LoVo (cell line): ENCODE results near the gene PPP2R5D.
"Not testable (repeated sequence)": the region's sequence is repeated elsewhere in the genome, so short reads cannot be mapped to it uniquely, and the experiment has no call there.

Source experiments
- DNase-seq: peaks from one replicate; pipeline ENCODE4 v3.0.0-alpha.2; 2016; ENCODE audit warnings: low spot score

PPP2R5D gene

DNA sequence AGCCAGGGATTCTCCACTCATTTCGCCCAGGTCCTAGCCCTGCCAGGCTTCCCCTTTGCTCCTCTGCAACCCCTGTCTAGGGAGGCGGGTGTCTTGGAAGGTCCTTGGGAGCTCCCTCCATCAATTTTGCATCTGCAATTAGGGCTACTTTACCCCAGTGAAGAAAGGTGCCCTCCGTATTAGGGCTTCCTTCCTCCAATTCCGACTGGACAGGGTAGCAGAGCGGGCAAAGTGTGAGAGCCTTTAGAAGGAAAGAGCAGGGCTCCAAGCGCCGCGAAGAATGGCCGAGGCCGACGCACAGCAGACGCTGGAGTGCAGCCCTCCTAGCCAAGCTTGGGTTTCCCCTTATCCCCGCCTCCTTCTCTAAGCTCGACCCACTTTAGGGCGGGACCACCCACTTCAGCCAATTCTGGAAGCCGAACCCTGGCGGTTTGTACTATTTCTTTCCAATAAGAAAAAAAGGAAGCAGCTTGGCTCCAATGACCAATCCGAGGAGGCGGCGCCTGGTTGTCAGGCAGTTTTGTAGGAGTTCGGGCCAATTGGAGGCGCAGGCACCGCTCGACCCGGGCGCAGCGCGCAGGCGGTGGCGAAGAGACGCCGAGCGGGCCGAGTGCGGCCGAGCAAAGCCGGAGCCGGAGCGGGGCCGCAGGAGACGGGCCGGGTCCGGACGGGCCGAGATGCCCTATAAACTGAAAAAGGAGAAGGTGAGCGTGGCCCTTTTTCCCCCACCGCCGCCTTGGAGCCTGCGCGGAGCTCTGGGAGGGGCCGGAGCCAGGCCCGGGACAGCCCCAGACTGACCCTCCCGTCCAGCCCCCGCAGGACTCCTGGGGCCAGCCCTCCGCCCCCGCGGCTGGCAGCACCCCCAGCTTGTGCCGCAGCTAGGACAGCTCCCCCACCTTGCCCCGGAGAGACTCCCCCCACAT, at the start of gene PPP2R5D:
PPP2R5D (plus strand) TSS at position 570 of the 923 bp plus-strand sequence; CDS start at position 678, 108 bp downstream.
- peak; percentile 99 for DNase-seq

DNA sequence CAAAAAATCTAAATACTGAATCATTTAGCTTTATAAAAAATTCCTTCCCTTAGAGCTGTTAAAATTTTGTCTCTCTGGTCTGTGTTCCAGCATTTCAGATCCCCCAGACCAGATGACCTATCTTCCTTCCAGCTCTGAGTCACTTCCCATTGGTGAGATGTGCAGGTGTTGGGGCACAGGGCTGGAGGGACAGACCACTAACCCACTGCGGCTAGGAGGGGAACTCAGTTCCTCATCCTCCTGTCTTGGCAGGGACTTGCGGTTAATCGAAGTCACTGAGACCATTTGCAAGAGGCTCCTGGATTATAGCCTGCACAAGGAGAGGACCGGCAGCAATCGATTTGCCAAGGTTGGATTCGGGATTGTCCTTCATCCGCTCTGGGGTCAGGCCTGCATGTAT, 49.0 kb upstream of the PPP2R5D start:
- DNase-seq = no peak

DNA sequence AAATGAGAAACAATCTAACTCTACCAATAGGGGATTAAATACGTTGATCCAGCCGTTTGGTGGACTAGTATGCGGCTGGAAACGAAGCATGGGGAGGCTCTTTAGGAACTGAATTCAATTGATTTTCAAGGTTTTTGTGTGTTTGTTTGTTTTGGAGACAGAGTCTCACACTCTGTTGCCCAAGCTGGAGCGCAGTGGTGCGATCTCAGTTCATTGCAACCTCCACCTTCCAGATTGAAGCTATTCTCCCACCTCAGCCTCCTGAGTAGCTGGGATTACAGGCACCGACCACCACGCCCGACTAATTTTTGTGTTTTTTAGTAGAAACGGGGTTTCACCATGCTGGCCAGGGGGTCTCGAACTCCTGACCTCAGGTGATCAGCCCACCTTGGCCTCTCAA, 48.0 kb upstream of the PPP2R5D start:
- DNase-seq = no peak

DNA sequence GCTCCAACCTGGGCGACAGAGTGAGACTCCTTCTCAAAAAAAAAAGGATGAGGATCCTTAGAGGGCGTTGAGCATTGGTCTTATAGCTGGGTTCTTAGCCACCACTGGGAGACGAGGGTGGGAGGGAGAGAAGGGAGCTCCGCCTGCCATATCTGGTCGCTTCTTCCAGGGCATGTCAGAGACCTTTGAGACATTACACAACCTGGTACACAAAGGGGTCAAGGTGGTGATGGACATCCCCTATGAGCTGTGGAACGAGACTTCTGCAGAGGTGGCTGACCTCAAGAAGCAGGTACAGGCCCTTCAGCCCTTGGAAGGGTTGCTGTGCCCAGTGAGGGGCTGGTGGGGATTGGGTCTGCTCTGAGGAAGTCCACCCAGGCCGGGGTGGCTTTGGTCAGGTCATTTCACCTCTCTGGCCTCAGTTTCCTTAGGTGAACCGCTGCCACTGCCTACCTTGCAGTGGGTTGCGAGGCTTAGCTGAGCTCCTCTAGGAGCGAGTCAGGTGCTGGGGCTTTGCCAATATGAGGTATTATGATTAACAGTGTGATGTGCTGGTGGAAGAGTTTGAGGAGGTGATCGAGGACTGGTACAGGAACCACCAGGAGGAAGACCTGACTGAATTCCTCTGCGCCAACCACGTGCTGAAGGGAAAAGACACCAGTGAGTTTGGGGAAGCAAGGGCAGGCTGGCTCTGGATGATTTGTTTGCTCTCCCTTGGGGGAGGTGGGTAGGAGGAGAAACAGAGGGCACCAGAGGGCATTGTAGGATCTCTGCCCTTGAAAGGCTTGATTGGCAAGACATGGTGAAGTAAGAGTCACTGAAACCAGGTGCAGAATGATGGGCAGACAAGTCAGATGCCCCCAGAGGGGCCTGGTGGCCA, 46.6 kb upstream of the PPP2R5D start:
- DNase-seq = no peak

DNA sequence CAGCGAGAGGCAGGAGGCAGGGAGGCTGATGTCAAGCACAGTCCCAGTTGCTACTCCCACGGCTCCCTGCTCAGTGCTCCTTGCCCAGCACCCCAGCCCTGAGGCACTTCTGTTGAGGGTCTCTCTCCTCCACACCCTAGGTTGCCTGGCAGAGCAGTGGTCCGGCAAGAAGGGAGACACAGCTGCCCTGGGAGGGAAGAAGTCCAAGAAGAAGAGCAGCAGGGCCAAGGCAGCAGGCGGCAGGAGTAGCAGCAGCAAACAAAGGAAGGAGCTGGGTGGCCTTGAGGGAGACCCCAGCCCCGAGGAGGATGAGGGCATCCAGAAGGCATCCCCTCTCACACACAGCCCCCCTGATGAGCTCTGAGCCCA, 46.0 kb upstream of the PPP2R5D start:
- DNase-seq = no peak

DNA sequence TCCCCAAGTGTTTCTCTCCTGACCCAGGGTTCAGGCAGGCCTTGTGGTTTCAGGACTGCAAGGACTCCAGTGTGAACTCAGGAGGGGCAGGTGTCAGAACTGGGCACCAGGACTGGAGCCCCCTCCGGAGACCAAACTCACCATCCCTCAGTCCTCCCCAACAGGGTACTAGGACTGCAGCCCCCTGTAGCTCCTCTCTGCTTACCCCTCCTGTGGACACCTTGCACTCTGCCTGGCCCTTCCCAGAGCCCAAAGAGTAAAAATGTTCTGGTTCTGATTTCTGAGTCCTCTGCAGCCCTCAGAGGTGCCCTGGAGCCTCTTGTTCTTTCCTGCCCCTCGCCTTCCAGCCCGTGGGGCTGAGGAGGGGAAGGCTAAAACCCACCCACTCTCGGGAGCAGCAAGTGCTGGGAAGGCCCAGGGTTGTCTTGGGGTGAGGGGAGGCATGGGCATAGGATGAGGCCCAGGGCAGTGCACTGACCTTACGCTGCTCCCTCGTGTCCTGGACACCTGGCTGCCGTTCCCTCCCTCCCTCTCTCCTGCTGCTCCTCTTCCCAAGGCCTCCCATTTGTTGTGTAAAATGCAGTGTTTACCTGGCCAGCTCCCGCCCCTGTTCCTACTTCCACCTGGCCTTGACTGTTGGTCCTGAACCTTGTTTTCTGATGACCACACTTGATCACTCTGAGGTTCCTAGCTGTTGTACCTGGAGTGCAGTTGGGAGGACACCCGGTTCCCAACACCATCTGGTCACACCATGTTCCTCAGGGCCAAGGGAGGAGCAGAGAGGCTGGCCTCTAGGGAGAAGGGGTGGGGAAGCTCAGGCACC, 45.2 kb upstream of the PPP2R5D start:
- no peak for DNase-seq

DNA sequence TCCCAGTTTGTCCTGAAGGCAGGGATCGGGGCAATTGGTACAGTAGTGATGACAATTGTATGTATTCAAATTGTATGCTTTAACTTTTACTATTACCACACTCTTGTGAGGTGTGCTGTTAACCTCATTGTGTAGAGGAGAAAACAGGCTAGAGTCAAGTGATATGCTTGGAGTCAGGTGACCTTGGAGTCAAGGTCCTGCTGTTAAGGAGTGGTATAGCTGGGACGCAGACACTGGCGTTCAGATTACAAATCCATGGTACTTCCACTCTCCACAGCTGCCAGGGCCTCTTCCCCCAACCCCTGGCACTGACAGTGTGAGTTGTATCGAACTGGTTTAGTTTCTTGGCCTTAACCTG, 44.6 kb upstream of the PPP2R5D start:
- DNase-seq = no peak

DNA sequence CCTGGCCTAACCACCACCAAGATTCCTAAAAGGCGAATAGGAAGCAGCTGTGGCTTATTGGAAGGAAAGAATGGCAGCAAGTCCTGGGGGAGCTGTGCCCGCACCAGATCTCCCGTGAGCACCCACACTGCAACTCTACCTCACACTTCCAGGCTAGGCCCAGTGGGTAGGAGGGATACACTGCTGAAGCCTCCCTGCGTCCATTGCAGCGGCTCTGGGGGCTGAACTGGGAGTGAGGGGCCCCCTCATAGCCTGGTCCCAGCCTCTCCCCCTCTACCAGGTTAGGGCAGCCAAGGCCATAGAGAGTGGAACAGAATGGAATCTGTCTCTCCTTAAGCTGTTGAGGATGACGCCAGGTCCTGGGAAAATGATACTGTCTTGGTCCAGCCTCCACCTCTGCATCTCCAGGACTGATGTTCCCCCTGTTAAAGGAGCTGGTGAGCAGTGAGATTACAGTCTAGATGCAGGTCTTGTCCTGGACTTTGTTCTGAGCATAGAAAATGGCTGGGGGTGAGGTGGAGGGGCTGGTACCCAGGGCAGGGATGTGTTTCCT, 43.8 kb upstream of the PPP2R5D start:
- DNase-seq = no peak

DNA sequence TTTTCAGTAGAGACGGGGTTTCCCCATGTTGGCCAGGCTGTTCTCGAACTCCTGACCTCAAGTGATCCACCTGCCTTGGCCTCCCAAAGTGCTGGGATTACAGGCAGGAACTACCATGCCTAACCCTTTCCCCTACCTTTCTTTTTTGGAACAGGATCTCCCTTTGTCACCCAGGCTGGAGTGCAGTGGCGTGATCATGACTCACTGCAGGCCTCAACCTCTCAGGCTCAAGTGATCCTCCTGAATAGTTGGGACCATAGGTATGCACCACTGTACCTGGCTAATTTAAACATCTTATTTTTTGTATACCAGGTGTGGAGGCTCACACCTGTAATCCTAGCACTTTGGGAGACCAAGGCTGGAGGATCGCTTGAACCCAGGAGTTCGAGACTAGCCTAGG, 43.0 kb upstream of the PPP2R5D start:
- not testable (repeated sequence) for DNase-seq

DNA sequence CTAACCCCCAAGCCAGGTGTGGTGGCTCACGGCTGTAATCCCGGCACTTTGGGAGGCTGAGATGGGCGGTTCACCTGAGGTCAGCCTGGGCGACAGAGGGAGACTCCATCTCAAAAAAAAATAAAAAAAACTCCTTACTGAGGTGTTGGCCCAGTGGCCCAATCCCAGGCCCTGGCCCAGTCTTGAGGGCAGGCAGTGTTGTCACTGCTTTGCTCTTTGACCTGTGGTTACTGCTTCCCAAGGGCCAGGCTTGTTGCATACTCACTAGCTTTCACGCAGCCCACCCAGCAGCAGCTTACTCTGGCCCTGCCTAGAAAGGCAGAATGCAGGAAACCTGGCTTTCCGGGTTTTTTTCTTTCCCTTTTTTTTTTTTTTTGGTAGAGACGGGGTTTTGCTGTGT, 41.9 kb upstream of the PPP2R5D start:
- no peak for DNase-seq

DNA sequence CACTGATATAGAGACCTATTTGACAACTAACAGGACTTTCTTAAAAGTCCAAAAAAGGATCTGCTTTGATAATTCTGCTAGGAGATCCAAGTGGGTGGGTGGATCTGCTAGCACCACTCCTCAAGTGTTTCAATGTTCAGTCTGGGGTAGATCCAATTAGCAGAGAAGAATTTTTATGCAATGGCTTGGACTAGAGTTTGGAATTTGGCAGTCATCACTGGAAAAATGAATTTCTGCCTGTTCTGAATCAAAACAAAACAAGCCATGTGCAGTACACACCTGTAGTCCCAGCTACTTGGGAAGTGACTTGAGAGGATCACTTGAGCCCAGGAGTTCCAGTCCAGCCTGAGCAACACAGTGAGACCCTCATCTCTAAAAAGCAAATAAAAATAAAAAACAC, 36.4 kb upstream of the PPP2R5D start:
- no peak for DNase-seq

DNA sequence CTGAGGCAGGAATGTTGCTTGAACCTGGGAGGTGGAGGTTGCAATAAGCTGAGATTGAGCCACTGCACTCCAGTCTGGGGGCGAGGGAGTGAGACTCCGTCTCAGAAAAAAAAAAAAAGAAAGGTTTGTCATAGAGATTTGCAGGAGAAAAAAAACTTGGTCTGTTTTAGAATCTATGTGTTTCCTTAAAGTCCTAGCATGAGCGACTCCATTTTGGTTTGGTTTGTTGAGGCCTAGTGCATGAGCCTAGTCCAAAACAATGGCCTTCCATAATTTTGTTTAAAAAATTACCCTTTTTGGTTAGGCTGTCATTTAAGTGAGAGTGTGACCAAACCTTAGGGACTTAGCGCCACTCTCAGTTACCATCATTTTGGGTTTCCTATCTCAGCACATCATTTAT, 32.0 kb upstream of the PPP2R5D start:
- DNase-seq = no peak

DNA sequence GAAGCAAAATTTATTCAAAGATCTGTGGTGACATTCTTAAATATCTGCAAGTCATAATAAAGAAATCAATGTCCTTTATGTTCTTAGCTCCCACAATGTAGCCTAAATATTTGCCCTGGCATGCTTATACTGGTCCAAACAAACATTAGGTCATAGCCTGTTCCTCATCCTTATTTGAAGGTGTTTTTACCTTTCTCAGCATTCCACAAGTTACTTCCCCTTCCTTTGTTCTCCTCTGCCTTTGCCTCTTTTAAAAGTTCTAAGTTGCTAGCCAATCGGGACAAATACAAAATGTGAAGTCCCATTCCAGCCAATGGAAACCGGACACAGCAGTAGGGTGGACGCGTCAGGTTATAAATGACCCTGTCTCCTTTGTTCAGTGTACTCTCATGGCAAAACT, 30.0 kb upstream of the PPP2R5D start:
- not testable (repeated sequence) for DNase-seq

DNA sequence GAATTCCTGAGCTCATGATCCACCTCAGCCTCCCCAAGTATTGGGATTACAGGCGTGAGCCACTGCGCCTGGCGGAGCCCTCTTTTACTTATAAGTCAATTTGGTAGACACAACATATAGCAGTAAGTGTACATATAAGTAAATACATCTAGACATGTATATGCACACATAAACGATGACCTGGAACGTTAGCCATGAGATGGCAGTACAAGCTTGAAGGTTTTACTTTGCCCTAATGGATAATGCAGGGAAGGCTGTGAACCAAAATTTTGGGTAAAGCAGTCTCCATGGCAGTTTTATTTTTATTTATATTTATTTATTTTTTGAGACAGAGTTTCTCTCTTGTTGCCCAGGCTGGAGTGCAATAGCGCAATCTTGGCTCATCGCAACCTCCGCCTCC, 26.2 kb upstream of the PPP2R5D start:
- DNase-seq = no peak

DNA sequence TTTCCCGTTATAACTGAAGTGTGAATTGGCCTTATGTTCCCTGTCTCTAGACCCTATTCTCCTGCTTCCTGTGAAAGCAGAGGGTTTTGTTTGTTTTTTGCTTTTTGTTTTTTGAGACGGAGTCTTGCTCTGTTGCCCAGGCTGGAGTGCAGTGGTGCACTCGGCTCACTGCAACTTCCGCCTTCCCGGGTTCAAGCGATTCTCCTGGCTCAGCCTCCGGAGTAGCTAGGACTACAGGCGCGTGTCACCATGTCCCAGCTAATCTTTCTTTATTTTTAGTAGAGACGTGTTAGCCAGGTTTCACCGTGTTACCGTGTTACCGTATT, 24.5 kb upstream of the PPP2R5D start:
- DNase-seq = no peak

DNA sequence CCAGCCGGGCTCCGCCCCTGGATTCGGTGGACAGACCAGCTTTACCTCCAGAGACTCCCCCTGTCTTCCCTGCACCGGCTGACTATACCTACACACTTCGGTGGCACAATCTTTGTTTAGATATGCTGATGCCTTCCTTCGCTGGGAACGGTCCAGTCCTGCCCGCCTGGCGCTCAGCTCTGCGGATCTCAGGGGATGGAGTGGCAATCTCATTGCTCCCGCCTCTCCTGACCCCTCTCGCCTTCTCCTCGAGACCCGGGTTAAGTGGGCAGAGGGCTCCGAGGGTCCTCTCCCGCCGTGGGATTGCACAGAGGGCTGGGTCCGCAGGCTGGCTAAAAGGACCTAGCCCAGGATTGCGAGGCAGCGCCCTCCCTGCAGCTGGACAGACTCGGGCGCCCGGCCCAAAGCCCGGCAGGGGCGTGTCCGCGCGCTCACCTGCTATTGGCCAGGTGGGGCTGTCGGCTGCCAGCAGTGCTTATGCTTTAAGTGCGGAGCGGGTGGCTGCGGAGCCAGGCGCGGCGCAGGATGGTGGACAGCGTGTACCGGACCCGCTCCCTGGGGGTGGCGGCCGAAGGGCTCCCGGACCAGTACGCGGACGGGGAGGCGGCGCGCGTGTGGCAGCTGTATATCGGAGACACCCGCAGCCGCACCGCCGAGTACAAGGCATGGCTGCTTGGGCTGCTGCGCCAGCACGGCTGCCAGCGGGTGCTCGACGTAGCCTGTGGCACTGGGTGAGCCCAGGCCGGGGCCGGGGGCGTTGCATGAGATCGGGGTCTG, 23.9 kb upstream of the PPP2R5D start, which contains the start of gene GNMT:
GNMT (plus strand) TSS at position 512 of the 777 bp plus-strand sequence; CDS start at position 526, 14 bp downstream.
- peak; percentile 68 for DNase-seq

DNA sequence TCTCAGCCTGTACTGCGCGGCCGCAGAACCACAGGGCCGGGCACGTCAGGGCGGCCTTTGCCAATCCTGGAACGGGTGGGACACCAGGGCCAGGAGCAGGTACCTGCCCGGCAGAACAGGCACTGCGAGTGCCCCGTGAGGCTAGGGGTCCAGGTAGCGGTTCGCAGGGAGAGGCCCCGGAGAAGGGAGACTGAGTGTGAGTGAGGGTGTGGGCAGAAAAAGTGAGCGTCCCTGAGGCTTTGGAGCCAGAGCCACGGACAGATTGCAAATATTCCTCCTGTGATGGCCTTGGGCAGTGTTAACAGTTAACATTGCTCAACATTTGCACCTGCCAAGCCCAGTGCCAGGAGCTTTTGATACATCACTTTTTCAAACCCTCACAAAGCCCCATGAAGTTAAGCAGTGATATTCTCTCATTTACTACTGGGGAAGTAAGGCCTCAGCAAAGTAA, 23.3 kb upstream of the PPP2R5D start:
- DNase-seq = no peak

DNA sequence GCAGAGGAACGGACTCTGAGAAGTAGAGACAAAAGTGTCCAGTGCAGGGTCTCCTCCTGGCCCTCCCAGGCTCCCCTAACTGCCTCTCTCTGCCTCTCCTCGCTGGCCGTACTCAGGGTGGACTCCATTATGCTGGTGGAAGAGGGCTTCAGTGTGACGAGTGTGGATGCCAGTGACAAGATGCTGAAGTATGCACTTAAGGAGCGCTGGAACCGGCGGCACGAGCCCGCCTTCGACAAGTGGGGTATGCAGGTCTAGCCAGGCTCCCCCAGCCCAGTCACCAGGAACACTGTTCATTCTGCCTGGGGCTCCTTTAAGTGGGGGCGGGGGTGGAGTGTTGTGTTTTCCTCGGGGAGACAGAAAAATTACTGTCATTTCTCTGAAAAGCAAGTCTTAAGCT, 22.3 kb upstream of the PPP2R5D start:
- DNase-seq = no peak

DNA sequence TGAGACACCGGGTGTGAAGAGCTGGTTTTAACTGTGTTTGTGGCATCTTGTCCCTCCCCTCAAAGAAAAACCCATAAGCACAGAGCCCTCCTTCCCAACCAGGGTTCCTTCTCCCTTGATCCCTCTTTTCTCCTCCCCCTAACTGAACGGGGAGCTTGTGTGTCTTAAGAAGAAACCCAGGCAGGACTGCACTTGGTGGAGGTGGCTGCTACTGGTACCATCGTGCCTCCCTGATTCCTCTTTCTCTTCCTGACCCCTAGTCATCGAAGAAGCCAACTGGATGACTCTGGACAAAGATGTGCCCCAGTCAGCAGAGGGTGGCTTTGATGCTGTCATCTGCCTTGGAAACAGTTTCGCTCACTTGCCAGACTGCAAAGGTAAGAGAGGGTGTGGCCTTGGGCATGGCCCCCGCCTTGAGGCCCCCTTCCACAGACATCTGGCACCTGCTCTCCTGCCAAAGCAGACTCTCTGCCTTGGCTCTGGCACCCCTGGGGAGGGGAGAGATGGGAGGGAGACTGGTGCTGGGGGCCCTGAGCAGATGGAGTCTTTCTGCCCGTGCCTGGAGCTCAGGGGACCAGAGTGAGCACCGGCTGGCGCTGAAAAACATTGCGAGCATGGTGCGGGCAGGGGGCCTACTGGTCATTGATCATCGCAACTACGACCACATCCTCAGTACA, 21.7 kb upstream of the PPP2R5D start:
- no peak for DNase-seq

DNA sequence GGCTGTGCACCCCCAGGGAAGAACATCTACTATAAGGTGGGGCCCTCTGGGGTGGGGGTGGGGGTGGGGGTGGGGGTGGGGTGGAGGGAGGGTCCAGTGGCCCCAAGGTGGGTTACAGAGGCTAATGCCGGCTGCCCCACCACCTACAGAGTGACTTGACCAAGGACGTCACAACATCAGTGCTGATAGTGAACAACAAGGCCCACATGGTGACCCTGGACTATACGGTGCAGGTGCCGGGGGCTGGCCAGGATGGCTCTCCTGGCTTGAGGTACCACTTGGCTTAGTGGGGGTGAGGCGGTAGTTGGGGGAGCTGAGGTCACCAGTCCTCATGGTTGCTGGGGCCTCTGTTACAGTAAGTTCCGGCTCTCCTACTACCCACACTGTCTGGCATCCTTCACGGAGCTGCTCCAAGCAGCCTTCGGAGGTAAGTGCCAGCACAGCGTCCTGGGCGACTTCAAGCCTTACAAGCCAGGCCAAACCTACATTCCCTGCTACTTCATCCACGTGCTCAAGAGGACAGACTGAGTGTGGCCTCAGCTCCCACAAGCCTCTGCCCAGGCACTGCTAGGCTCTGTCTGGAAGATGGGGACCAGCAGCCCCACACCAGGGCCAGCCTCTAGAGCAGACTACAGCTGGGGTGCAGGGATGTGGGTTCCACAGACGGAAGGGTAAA, 21.1 kb upstream of the PPP2R5D start:
- no peak for DNase-seq
